IMR-90 (cell line): ENCODE measurements around the gene GOLIM4. TPM values are rescaled to one million over a fixed set of nuclear protein-coding genes. Genes with fewer than 3 reads are reported as not detected.

Source experiments
- ATAC-seq: fragments of 200-7000 bp; cut with Tn5 transposase; 2 replicates; pipeline ENCODE4 v1.9.1; 2020; ENCODE audit warnings: low read depth, mild to moderate bottlenecking, moderate library complexity
- BruUV-seq: library from RNA; stranded (reverse); fragments of 400-500 nt; replicated peaks from 2 replicates; lab custom pipeline; 2021; lab: Mats Ljungman, UMichigan
- CTCF ChIA-PET: fragments of 300-600 bp; formaldehyde crosslinking; extraction: SDS; loops from one replicate; lab custom pipeline; 2021; ENCODE audit warnings: antibody characterized with exemption; lab: Yijun Ruan, JAX
- POLR2A ChIA-PET: fragments of 300-600 bp; sonication (Branson Sonifier 250); formaldehyde crosslinking; loops from one replicate; lab custom pipeline; 2022; ENCODE audit warnings: antibody characterized with exemption; ENCODE audit not compliant: unreplicated experiment; lab: Charles Lee
- DNase-seq: peaks from one replicate; pipeline ENCODE4 v3.0.0; 2013
- H2AFZ ChIP-seq: replicated peaks from 2 replicates; pipeline ENCODE3; 2013; ENCODE audit warnings: low read length, mild to moderate bottlenecking; ENCODE audit not compliant: poor library complexity
- H2AK5ac ChIP-seq: 2 replicates; pipeline ENCODE4 v1.6.1; 2013; ENCODE audit warnings: low read depth, low read length, inconsistent platforms
- H2AK9ac ChIP-seq: replicated peaks from 2 replicates; pipeline ENCODE3; 2013; ENCODE audit warnings: mild to moderate bottlenecking, low read depth, low read length, moderate library complexity; ENCODE audit not compliant: poor library complexity
- H2BK120ac ChIP-seq: 2 replicates; pipeline ENCODE4 v1.6.1; 2013; ENCODE audit warnings: low read depth, low read length, inconsistent platforms
- H2BK15ac ChIP-seq: 3 replicates; pipeline ENCODE4 v1.6.1; 2013; ENCODE audit warnings: low read depth, low read length, inconsistent platforms
- H2BK20ac ChIP-seq: 2 replicates; pipeline ENCODE4 v1.6.1; 2013; ENCODE audit warnings: low read depth, mild to moderate bottlenecking, inconsistent platforms, low read length, moderate library complexity
- H2BK5ac ChIP-seq: 2 replicates; pipeline ENCODE4 v1.6.1; 2013; ENCODE audit warnings: mild to moderate bottlenecking, low read depth, low read length, inconsistent platforms; ENCODE audit not compliant: poor library complexity, severe bottlenecking
- H3K14ac ChIP-seq: replicated peaks from 2 replicates; pipeline ENCODE4 v1.6.1; 2013; ENCODE audit warnings: low read depth, low read length, inconsistent platforms
- H3K18ac ChIP-seq: 2 replicates; pipeline ENCODE4 v1.6.1; 2013; ENCODE audit warnings: low read depth, low read length, control low read depth
- H3K23ac ChIP-seq: 2 replicates; pipeline ENCODE4 v1.6.1; 2013; ENCODE audit warnings: low read depth, low read length, inconsistent platforms
- H3K27ac ChIP-seq: 2 replicates; pipeline ENCODE4 v1.5.1; 2013; ENCODE audit warnings: mild to moderate bottlenecking, control low read depth, low read length; ENCODE audit not compliant: insufficient read depth
- H3K27me3 ChIP-seq: 2 replicates; pipeline ENCODE4 v1.6.1; 2013; ENCODE audit warnings: low read length; ENCODE audit not compliant: control insufficient read depth, insufficient read depth
- H3K36me3 ChIP-seq: 2 replicates; pipeline ENCODE4 v1.6.1; 2013; ENCODE audit warnings: low read length, mixed read lengths; ENCODE audit not compliant: control insufficient read depth, insufficient read depth
- H3K4ac ChIP-seq: 2 replicates; pipeline ENCODE4 v1.6.1; 2013; ENCODE audit warnings: low read depth, low read length, inconsistent platforms
- H3K4me1 ChIP-seq: 2 replicates; pipeline ENCODE4 v1.6.1; 2013; ENCODE audit warnings: low read length, mixed read lengths; ENCODE audit not compliant: control insufficient read depth, insufficient read depth
- H3K4me2 ChIP-seq: 2 replicates; pipeline ENCODE4 v1.6.1; 2013; ENCODE audit warnings: low read depth, mild to moderate bottlenecking, control low read depth, low read length, moderate library complexity
- H3K4me3 ChIP-seq: 2 replicates; pipeline ENCODE4 v1.5.1; 2013; ENCODE audit warnings: low read depth, mild to moderate bottlenecking, control low read depth, low read length, moderate library complexity; ENCODE audit not compliant: insufficient read depth
- H3K56ac ChIP-seq: 2 replicates; pipeline ENCODE4 v1.6.1; 2013; ENCODE audit warnings: low read length, inconsistent platforms; ENCODE audit not compliant: insufficient read depth; ENCODE audit errors: extremely low read depth
- H3K79me1 ChIP-seq, 2 experiments: 2 replicates each; pipeline ENCODE4 v1.6.1; 2013; ENCODE audit warnings: low read length in 2 of 2, inconsistent platforms in 1 of 2, low read depth in 1 of 2
- H3K9ac ChIP-seq: 2 replicates; pipeline ENCODE4 v1.6.1; 2013; ENCODE audit warnings: low read depth, low read length, control low read depth
- H3K9me1 ChIP-seq: 2 replicates; pipeline ENCODE4 v1.6.1; 2013; ENCODE audit warnings: low read length, inconsistent platforms; ENCODE audit not compliant: insufficient read depth
- H3K9me3 ChIP-seq: 2 replicates; pipeline ENCODE4 v1.6.1; 2013; ENCODE audit warnings: low read length; ENCODE audit not compliant: control insufficient read depth, insufficient read depth
- H4K20me1 ChIP-seq: 2 replicates; pipeline ENCODE4 v1.6.1; 2013; ENCODE audit warnings: low read length, inconsistent platforms; ENCODE audit not compliant: insufficient read depth
- H4K5ac ChIP-seq: 2 replicates; pipeline ENCODE4 v1.6.1; 2013; ENCODE audit warnings: mild to moderate bottlenecking, low read depth, low read length, control low read depth
- H4K8ac ChIP-seq, 2 experiments: 2 replicates each; pipeline ENCODE4 v1.6.1; 2013; ENCODE audit warnings: low read depth in 2 of 2, low read length in 2 of 2, control low read depth in 1 of 2, inconsistent platforms in 1 of 2
- H4K91ac ChIP-seq: 2 replicates; pipeline ENCODE4 v1.6.1; 2013; ENCODE audit warnings: low read depth, low read length, inconsistent platforms; ENCODE audit not compliant: insufficient read depth
- BHLHE40 ChIP-seq: fragments of 150-350 bp; IDR thresholded peaks from 2 replicates; pipeline ENCODE4 v1.6.1; 2016; ENCODE audit warnings: mild to moderate bottlenecking, low read depth, low read length
- CEBPB ChIP-seq: IDR thresholded peaks from 2 replicates; pipeline ENCODE4 v1.6.1; 2012; ENCODE audit warnings: low read depth, low read length, improper control_type of control experiment
- CHD1 ChIP-seq: IDR thresholded peaks from 2 replicates; pipeline ENCODE4 v1.6.1; 2012; ENCODE audit warnings: low read depth, low read length, improper control_type of control experiment
- CTCF ChIP-seq: conservative IDR thresholded peaks from 2 replicates; pipeline ENCODE4 v1.5.1; 2012; ENCODE audit warnings: mild to moderate bottlenecking, low read depth, low read length, improper control_type of control experiment
- ELK1 ChIP-seq: fragments of 150-350 bp; IDR thresholded peaks from 2 replicates; pipeline ENCODE4 v1.6.1; 2016; ENCODE audit warnings: low read depth, mild to moderate bottlenecking, low read length, moderate library complexity, borderline replicate concordance
- FOS ChIP-seq: fragments of 150-350 bp; IDR thresholded peaks from 2 replicates; pipeline ENCODE4 v1.6.1; 2016; ENCODE audit warnings: low read depth, low read length
- MAFK ChIP-seq: IDR thresholded peaks from 2 replicates; pipeline ENCODE4 v1.6.1; 2012; ENCODE audit warnings: low read depth, low read length, improper control_type of control experiment
- MAZ ChIP-seq: IDR thresholded peaks from 2 replicates; pipeline ENCODE4 v1.6.1; 2012; ENCODE audit warnings: low read depth, mild to moderate bottlenecking, low read length, improper control_type of control experiment, moderate library complexity, borderline replicate concordance
- POLR2A ChIP-seq: IDR thresholded peaks from 2 replicates; pipeline ENCODE4 v1.6.1; 2012; ENCODE audit warnings: mild to moderate bottlenecking, low read depth, low read length
- USF2 ChIP-seq: fragments of 150-350 bp; IDR thresholded peaks from 2 replicates; pipeline ENCODE4 v1.6.1; 2017; ENCODE audit warnings: mild to moderate bottlenecking, antibody characterized with exemption, low read length, low read depth
- WGBS, 2 experiments: methylation state at CpG; one replicate each; pipeline versions ENCODE4 v1.1.5 to v1.1.7; 2013; ENCODE audit warnings: missing lambda C conversion rate in 2 of 2; ENCODE audit not compliant: insufficient read length in 1 of 2; ENCODE audit errors: extremely low coverage in 2 of 2; 5-methylcytosine and 5-hydroxymethylcytosine counted together
- dilution Hi-C: fragments of 300-500 bp; cut with HindIII; formaldehyde crosslinking; loops from one replicate; pipeline ENCODE4 v1.14.3; 2018; ENCODE audit warnings: low sequenced_read_pairs; ENCODE audit not compliant: unreplicated experiment
- in situ Hi-C: fragments of 300-500 bp; cut with MboI; formaldehyde crosslinking; loops from 3 replicates; pipeline ENCODE4 v1.14.3; 2019; ENCODE audit warnings: low sequenced_read_pairs, inconsistent platforms, mixed read lengths
- intact Hi-C: fragments of 100-400 bp; cut with micrococcal nuclease; formaldehyde crosslinking; loops from 2 replicates; pipeline ENCODE4 v1.10.0; 2022
- polyA plus RNA-seq, 3 experiments: library from polyadenylated mRNA; depleted of rRNA; stranded (reverse); fragments of >200 nt; gene quantifications; 2 replicates each; pipeline ENCODE4 v1.2.3, GENCODE V29; 2012; ENCODE audit warnings: low replicate concordance in 1 of 3
- total RNA-seq: library from RNA; depleted of rRNA; stranded (reverse); fragments of >200 nt; gene quantifications from 2 replicates; pipeline ENCODE4 v1.2.3, GENCODE V29; 2012

Gene GOLIM4
- total and polyA plus RNA-seq, 2 of the 4 experiments (the other 2 are of a cell fraction) = 44.6 to 71.2 TPM

- WGBS, 2 experiments = 100% methylated on average over 1 of the region's 6 CpGs; no CpG with 5 or more reads in 1 of the 2 experiments
These were observed 104.5 kb downstream of the GOLIM4 start for GRCh38 chr3:167991213-167991612.

More at GRCh38 chr3:167991213-167991612, 104.5 kb downstream of the GOLIM4 start:
- Histone ChIP-seq H3K18ac (no peak overlapping the region), H4K5ac (no peak overlapping the region), H2BK5ac (no peak overlapping the region), H3K27me3 (peaks cover 1% of the 10 kb centered on the region; the same call in 1 of the 2 replicates), H3K56ac (no peak overlapping the region), H3K27ac (no peak overlapping the region), H2BK15ac (no peak overlapping the region), H4K8ac (no peak overlapping the region), H3K23ac (no peak overlapping the region), H2BK120ac (no peak overlapping the region), H4K91ac (no peak overlapping the region), H3K4ac (no peak overlapping the region), H3K4me1 (no peaks in the 10 kb centered on the region), H3K9me3 (no peaks in the 10 kb centered on the region), H3K4me2 (no peak overlapping the region), H3K79me1 (no peaks in the 10 kb centered on the region), H2AFZ (no peak overlapping the region), H2AK9ac (no peak overlapping the region), H3K36me3 (no peaks in the 10 kb centered on the region), H3K4me3 (no peak overlapping the region), H4K20me1 (no peaks in the 10 kb centered on the region), H2AK5ac (no peak overlapping the region), H3K9me1 (no peaks in the 10 kb centered on the region), H2BK20ac (no peak overlapping the region), H3K9ac (no peak overlapping the region), H3K14ac (no peak overlapping the region)
- intact Hi-C loops (no loop called here), dilution Hi-C loops (no loop called here), in situ Hi-C loops (no loop called here)
- ChIA-PET CTCF (no interaction called here), POLR2A (interaction anchor here (0.6 kb wide), 1 partner anchor 93 kb away, joined by 3 read pairs; no protein-coding TSS in a partner anchor)
- BruUV-seq = no TSS peak
- no peak for TF ChIP-seq BHLHE40
- no peak for TF ChIP-seq POLR2A
- TF ChIP-seq FOS = no peak
- no peak for TF ChIP-seq MAFK
- no peak for TF ChIP-seq ELK1
- no peak for TF ChIP-seq USF2
- TF ChIP-seq MAZ = no peak
- TF ChIP-seq CEBPB = no peak
- TF ChIP-seq CTCF = no peak
- no peak for TF ChIP-seq CHD1
- ATAC-seq (no peak), DNase-seq (no peak)
